Right forelimb (tissue), 1 donor: ENCODE measurements around the gene ORAI2.

Experiments used
- DNase-seq: peaks from one replicate; pipeline ENCODE4 v3.0.0-alpha.2; 2018

The ORAI2 gene

GRCh38 chr7:102415685-102416225 is 17.6 kb upstream of the ORAI2 start:
- DNase-seq = no peak

- DNase-seq = no peak
Observed at GRCh38 chr7:102416406-102416805, 17.0 kb upstream of the ORAI2 start.

- DNase-seq = no peak
Observed at GRCh38 chr7:102417105-102417504, 16.3 kb upstream of the ORAI2 start.

GRCh38 chr7:102418592-102418991 is 14.8 kb upstream of the ORAI2 start:
- no peak for DNase-seq

GRCh38 chr7:102421706-102422240 is 11.6 kb upstream of the ORAI2 start:
- DNase-seq = no peak

- DNase-seq = no peak
Observed at GRCh38 chr7:102424129-102424551, 9.2 kb upstream of the ORAI2 start.

GRCh38 chr7:102424787-102425218 is 8.6 kb upstream of the ORAI2 start:
- no peak for DNase-seq

GRCh38 chr7:102425639-102426267 is 7.6 kb upstream of the ORAI2 start:
- DNase-seq = no peak

- no peak for DNase-seq
Observed at GRCh38 chr7:102426268-102427018, 6.9 kb upstream of the ORAI2 start.

- no peak for DNase-seq
Observed at GRCh38 chr7:102427019-102427405, 6.4 kb upstream of the ORAI2 start.

GRCh38 chr7:102429141-102429899 is 4.1 kb upstream of the ORAI2 start:
- no peak for DNase-seq

- no peak for DNase-seq
Observed at GRCh38 chr7:102431617-102432298, 1.6 kb upstream of the ORAI2 start.

GRCh38 chr7:102432442-102433218 is 745 bp upstream of the ORAI2 start:
- DNase-seq = no peak

- no peak for DNase-seq
Observed at GRCh38 chr7:102434039-102434486, 688 bp downstream of the ORAI2 start.

- no peak for DNase-seq
Observed at GRCh38 chr7:102436118-102436517, 2.7 kb downstream of the ORAI2 start.

GRCh38 chr7:102439963-102440795 is 6.8 kb downstream of the ORAI2 start:
- DNase-seq = no peak

- no peak for DNase-seq
Observed at GRCh38 chr7:102444961-102445673, 11.7 kb downstream of the ORAI2 start.

GRCh38 chr7:102445674-102446071 is 12.3 kb downstream of the ORAI2 start:
- no peak for DNase-seq

- DNase-seq = no peak
Observed at GRCh38 chr7:102446387-102447156, 13.2 kb downstream of the ORAI2 start.
